Activated CD8-positive, alpha-beta T cell treated with anti-CD3 and anti-CD28 coated beads for 36 hours (primary cell): ENCODE results near the gene ADGRA1. TPM values are rescaled to one million over a fixed set of nuclear protein-coding genes. Genes with fewer than 3 reads are reported as not detected.

ENCODE experiments used
- ATAC-seq: fragments of 200-7000 bp; cut with Tn5 transposase; one replicate; pipeline ENCODE4 v1.10.0; 2021; ENCODE audit warnings: mild to moderate bottlenecking, moderate library complexity
- CTCF ChIA-PET: fragments of 350-600 bp; sonication (Branson Sonifier 250); formaldehyde crosslinking; loops from one replicate; lab custom pipeline; 2021; ENCODE audit warnings: antibody characterized with exemption; lab: Charles Lee
- POLR2A ChIA-PET: fragments of 350-600 bp; sonication (Branson Sonifier 250); formaldehyde crosslinking; loops from one replicate; lab custom pipeline; 2021; ENCODE audit warnings: antibody characterized with exemption; lab: Charles Lee
- DNase-seq: peaks from one replicate; pipeline ENCODE4 v3.0.0-alpha.2; 2020
- H3K27ac Mint-ChIP-seq: one replicate; pipeline ENCODE4 v1.8.0; 2021; ENCODE audit warnings: mild to moderate bottlenecking, mixed read lengths
- H3K27me3 Mint-ChIP-seq: one replicate; pipeline ENCODE4 v1.8.0; 2021; ENCODE audit warnings: mixed read lengths
- H3K36me3 Mint-ChIP-seq: one replicate; pipeline ENCODE4 v1.8.0; 2021; ENCODE audit warnings: low read depth, mixed read lengths
- H3K4me1 Mint-ChIP-seq: one replicate; pipeline ENCODE4 v1.8.0; 2021; ENCODE audit warnings: low read depth, mixed read lengths
- H3K4me3 Mint-ChIP-seq: one replicate; pipeline ENCODE4 v1.8.0; 2021; ENCODE audit warnings: mild to moderate bottlenecking, moderate library complexity, mixed read lengths
- H3K9me3 Mint-ChIP-seq: one replicate; pipeline ENCODE4 v1.8.0; 2021; ENCODE audit warnings: mixed read lengths
- intact Hi-C: fragments of 100-400 bp; cut with micrococcal nuclease; formaldehyde crosslinking; loops from one replicate; pipeline ENCODE4 v1.10.0; 2022
- total RNA-seq, 2 experiments: library from RNA; stranded (reverse); gene quantifications; one replicate each; pipeline ENCODE4 v1.2.3, GENCODE V29; 2021
- TF ChIP-seq, protein P1 (sequence below): fragments of 200-600 bp; IDR thresholded peaks from one replicate; pipeline ENCODE4 v1.8.0; 2022; ENCODE audit warnings: antibody characterized with exemption, mild to moderate bottlenecking

Gene ADGRA1
- total RNA-seq, 2 experiments from 2014 or later: not detected

DNA sequence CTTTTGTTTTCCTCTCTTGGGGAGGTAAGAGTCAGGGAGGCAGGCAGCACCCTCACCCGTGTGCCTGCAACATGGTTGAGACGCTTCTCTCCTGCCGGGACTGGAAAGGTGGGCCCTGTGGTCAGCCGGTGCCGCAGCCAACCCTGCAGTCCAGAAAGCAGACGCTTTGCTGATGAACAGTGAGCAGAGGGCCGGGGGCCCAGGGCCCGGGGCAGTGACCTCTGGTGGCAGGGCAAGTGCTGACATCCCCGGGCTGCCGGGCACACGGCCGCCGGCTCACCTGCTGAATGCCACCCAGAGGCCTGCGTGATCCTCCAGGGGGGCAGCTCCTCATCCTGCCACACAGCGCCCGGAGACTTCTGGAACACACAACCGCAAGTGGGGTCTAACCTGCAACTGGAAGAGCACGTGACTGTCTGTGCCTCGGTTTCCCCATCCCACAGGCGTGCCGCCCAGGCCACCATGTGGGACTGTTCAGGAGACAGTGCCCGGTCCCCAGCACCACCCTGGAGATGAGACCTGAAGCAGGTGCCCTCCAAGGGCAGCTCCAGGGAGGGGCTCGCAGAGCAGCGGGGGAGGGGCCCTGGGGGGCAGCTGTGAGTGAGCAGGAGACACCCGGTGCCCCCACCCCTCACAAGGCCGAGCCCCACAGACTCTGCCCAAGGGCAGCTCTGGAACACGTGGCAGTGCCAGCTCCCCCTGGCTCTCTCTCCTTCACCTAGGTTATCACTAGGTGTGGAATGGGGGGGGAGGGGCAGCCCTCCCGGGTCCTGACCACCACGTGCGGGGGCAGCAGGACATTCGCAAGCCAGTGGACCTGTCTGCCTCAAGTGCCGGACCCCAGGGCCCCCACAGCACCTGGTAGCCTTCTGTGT is 2.2 kb upstream of the ADGRA1 start:
- CTCF ChIA-PET: no interaction called here
- intact Hi-C loops: no loop called here
- H3K4me3 Mint-ChIP-seq: no peak overlapping the region
- no peaks in the 10 kb centered on the region for H3K36me3 Mint-ChIP-seq
- no peaks in the 10 kb centered on the region for H3K4me1 Mint-ChIP-seq
- H3K9me3 Mint-ChIP-seq: no peaks in the 10 kb centered on the region
- ATAC-seq (no peak), DNase-seq (no peak)
- no peak overlapping the region for H3K27ac Mint-ChIP-seq
- H3K27me3 Mint-ChIP-seq: peaks cover 16% of the 10 kb centered on the region
- POLR2A ChIA-PET: no interaction called here
- TF ChIP-seq, protein P1, sequence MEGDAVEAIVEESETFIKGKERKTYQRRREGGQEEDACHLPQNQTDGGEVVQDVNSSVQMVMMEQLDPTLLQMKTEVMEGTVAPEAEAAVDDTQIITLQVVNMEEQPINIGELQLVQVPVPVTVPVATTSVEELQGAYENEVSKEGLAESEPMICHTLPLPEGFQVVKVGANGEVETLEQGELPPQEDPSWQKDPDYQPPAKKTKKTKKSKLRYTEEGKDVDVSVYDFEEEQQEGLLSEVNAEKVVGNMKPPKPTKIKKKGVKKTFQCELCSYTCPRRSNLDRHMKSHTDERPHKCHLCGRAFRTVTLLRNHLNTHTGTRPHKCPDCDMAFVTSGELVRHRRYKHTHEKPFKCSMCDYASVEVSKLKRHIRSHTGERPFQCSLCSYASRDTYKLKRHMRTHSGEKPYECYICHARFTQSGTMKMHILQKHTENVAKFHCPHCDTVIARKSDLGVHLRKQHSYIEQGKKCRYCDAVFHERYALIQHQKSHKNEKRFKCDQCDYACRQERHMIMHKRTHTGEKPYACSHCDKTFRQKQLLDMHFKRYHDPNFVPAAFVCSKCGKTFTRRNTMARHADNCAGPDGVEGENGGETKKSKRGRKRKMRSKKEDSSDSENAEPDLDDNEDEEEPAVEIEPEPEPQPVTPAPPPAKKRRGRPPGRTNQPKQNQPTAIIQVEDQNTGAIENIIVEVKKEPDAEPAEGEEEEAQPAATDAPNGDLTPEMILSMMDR: no peak

DNA sequence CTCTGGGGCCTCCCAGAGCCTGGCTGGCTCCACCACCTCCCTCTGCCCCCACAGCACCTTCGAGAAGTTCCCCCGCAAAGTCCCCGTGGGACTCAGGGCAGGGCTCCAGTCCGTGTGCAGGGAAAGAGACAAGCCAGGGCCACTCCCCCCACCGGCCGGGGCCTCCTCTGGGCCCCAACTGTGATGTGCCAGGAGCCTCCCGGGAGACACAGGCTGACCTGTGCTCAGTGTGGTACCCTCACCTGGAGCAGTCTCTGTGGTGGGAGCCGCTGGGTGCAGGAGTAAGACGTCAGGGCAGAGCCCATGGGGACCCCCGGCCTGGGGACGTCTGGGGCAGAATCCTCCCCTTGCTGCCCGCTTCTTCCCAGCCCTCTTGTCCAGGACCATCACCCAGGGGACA is 1.5 kb upstream of the ADGRA1 start:
- ChIA-PET CTCF (no interaction called here), POLR2A (no interaction called here)
- Mint-ChIP-seq H3K4me3 (no peak overlapping the region), H3K9me3 (no peaks in the 10 kb centered on the region), H3K36me3 (no peaks in the 10 kb centered on the region), H3K4me1 (no peaks in the 10 kb centered on the region), H3K27me3 (peaks cover 19% of the 10 kb centered on the region), H3K27ac (no peak overlapping the region)
- TF ChIP-seq, protein P1: no peak
- ATAC-seq: no peak
- intact Hi-C loops: no loop called here
- no peak for DNase-seq

DNA sequence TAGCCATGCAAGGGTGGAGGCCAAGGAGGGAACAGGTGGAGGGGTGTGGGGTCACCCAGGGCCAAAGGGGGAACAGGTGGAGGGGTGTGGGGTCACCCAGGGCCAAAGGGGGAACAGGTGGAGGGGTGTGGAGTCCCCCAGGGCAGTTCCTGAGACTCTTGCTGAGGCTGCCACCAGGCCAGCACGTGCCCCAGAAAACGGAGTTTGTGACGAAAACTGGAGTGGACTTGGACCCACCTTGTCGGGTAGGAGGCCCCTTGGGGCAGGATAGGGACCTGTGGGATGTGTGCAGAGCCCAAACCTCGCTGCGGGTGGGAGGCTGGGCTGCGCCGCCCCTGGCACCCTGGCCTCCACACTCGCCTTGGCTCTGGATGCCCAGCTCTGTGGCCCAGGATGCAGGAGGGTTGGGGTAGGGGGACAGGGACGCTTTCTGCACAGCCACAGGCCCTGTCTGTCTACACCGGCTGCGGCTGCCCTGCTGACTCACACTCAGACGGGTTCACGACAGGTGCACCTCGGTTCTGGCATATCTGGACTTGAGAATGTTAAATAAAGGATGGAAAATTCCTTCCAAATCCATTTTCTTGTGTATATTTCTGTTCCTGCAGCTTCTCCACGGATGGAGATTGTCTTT is 562 bp upstream of the ADGRA1 start:
- Mint-ChIP-seq H3K27ac (no peak overlapping the region), H3K27me3 (peaks cover 20% of the 10 kb centered on the region), H3K4me1 (no peaks in the 10 kb centered on the region), H3K9me3 (no peaks in the 10 kb centered on the region), H3K4me3 (no peak overlapping the region), H3K36me3 (no peaks in the 10 kb centered on the region)
- TF ChIP-seq, protein P1: no peak
- intact Hi-C loops: no loop called here
- no peak for DNase-seq
- no peak for ATAC-seq
- ChIA-PET POLR2A (no interaction called here), CTCF (no interaction called here)

DNA sequence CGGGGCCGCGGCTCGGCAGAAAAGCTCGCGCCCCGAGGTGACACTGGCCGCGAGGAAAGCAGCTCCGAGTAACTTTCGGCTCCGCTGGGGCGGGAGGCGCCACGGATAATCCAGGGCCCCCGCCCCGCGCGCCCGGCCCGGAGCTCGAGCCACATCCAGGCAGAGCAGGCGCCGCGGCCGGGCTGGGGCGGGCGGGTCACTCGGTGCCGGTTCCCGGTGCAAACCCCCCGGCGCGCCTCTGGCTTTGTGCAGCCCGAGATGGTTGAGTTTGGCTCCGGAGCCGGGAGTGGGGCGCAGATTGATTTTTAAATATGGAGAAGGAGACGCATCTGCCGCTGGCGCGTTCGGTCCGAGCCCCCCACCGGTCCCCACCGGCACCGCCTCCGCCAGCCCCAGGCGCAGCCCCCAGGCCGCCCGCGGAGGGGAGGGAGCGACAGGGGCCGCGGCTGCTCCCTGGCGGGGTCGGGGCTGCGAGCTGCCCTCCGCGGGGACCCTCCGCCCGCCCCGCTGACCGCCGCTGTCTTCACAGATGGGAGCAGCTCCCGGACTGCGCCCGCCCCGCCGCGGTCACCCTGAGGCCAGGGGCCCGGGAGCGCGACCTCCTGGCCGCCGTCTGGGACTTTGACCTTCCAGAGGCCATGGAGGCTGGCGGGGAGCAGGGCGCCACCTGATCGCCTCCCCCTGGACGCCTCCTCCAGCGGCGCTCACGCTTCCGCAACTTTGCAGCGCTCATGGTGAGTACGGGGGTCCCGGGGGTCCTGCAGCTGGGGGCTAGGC is 643 bp downstream of the ADGRA1 start:
- DNase-seq (no peak), ATAC-seq (no peak)
- Mint-ChIP-seq H3K27ac (no peak overlapping the region), H3K36me3 (no peaks in the 10 kb centered on the region), H3K4me1 (no peaks in the 10 kb centered on the region), H3K27me3 (peaks cover 20% of the 10 kb centered on the region), H3K9me3 (no peaks in the 10 kb centered on the region), H3K4me3 (no peak overlapping the region)
- CTCF ChIA-PET: no interaction called here
- TF ChIP-seq, protein P1: no peak
- intact Hi-C loops: no loop called here
- POLR2A ChIA-PET: no interaction called here
